Duodenal mucosa (tissue), 2 donors: ENCODE data around the gene DOCK3.
"Not testable (repeated sequence)": the region's sequence is repeated elsewhere in the genome, so short reads cannot be mapped to it uniquely, and the experiment has no call there.

Source experiments
- H3K27ac ChIP-seq: one replicate; pipeline ENCODE4 v1.7.0; 2013; ENCODE audit warnings: low read depth, low read length
- H3K27me3 ChIP-seq, 2 donors: one replicate each; pipeline ENCODE4 v1.7.0; 2013; ENCODE audit warnings: low read length in 2 of 2, control low read depth in 1 of 2; ENCODE audit not compliant: insufficient read depth in 2 of 2, control insufficient read depth in 1 of 2
- H3K36me3 ChIP-seq, 2 donors: one replicate each; pipeline ENCODE4 v1.7.0; 2013; ENCODE audit warnings: low read length in 2 of 2, control low read depth in 1 of 2; ENCODE audit not compliant: insufficient read depth in 2 of 2, control insufficient read depth in 1 of 2
- H3K4me1 ChIP-seq, 2 donors: one replicate each; pipeline ENCODE4 v1.7.0; 2013; ENCODE audit warnings: low read length in 2 of 2, control low read depth in 1 of 2; ENCODE audit not compliant: insufficient read depth in 2 of 2, control insufficient read depth in 1 of 2
- H3K4me3 ChIP-seq, 2 donors: one replicate each; pipeline ENCODE4 v1.7.0; 2013; ENCODE audit warnings: low read length in 2 of 2, low read depth in 1 of 2
- H3K9ac ChIP-seq, 2 donors: one replicate each; pipeline ENCODE4 v1.7.0; 2013; ENCODE audit warnings: low read length in 2 of 2, low read depth in 1 of 2
- H3K9me3 ChIP-seq, 2 donors: one replicate each; pipeline ENCODE4 v1.7.0; 2013; ENCODE audit warnings: low read length in 2 of 2, control low read depth in 1 of 2; ENCODE audit not compliant: control insufficient read depth in 1 of 2

The DOCK3 gene

DNA sequence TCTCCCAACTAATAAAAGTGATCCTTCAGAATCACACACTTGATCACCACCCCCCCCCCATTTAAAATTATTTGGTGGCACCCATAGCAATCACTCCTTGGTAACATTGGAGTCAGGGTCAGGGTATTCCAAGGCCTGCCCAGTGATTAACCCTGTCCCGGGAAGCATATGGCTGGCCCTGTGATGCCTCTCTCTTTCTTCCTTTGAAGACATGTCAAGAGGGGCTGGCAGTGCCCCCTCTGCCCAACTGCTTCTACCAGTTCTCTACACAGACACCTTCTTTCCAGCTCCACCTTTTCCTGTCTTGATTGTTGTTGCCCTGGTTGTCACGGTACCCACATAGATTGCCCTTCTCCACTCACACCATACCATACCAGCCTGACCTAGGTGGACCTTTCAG is 679.4 kb downstream of the DOCK3 start:
- Histone ChIP-seq H3K4me1 (no peaks in the 10 kb centered on the region), H3K4me3 (no peak overlapping the region), H3K27me3 (no peaks in the 10 kb centered on the region), H3K27ac (no peak overlapping the region), H3K36me3 (no peaks in the 10 kb centered on the region), H3K9ac (no peak overlapping the region), H3K9me3 (no peaks in the 10 kb centered on the region)

DNA sequence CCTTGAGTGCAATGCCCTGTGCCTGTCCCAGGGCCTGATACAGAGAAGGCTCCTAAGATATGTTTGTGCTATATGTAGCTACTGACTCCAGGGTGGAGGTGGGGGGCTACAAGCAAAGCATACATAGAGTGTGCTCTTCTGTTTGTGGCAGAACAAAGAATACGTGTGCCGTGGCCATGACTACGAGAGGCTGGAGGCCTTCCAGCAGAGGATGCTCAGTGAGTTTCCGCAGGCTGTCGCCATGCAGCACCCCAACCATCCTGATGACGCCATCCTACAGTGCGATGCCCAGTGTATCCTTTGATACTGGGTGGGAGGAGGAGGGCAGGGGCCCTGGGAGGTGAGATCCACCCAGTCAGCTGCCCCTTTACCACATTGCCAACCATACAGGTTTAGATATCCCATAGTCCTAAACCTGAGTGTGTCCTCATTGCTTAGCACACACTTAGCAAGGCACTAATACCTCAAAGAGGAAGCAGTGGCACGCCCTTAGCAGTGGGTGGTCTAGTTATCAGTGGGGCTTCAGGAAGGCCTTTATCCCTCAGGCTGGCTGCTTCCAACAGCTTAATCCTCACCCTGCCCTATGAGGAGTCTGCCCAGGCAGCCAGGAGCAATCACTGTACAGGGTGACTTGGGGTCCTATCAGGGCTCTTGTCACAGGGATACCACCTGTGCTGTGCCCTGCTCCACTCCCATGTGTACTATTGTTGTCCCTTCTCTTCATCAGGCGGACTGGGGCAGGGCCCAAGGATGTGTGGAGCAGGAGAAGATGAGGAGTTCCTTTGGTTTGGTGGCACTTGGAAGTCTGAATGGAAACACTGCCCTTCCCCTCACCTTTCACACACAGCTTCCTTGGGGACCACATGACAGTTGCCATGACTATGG is 680.2 kb downstream of the DOCK3 start:
- H3K4me3 ChIP-seq = no peak overlapping the region
- no peaks in the 10 kb centered on the region for H3K36me3 ChIP-seq
- H3K27ac ChIP-seq = no peak overlapping the region

DNA sequence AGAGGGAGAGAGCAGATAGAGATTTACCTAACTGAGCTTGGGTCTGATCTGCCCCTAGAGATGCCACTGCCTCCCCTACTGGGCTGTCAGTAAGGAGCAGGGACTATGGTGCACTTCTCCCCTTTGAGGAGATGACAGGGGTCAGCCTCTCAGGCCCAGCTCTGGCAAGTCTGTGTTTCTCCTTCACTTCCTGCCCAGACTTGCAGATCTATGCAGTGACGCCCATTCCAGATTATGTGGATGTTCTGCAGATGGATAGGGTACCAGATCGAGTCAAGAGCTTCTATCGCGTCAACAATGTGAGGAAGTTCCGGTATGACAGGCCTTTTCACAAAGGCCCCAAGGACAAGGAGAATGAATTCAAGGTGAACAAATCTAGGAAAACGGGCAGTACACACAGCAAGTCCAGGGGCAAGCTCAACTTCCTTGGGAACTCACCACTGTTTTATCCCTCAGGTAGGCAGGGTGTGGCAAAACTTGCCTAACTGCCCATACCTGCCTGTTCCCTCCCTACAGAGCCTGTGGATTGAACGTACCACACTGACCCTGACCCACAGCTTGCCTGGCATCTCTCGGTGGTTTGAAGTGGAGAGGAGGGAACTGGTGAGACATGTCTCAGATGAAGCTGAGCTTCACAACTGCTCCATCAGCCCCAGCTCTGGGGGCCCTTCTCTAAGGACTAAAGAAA is 681.3 kb downstream of the DOCK3 start:
- H3K9me3 ChIP-seq = no peaks in the 10 kb centered on the region
- no peak overlapping the region for H3K9ac ChIP-seq
- H3K27ac ChIP-seq = no peak overlapping the region
- no peaks in the 10 kb centered on the region for H3K27me3 ChIP-seq
- H3K4me1 ChIP-seq = no peaks in the 10 kb centered on the region
- no peaks in the 10 kb centered on the region for H3K36me3 ChIP-seq
- H3K4me3 ChIP-seq = no peak overlapping the region

More for the DNA sequence above, 680.2 kb downstream of the DOCK3 start:
- Histone ChIP-seq H3K27me3 (no peaks in the 10 kb centered on the region), H3K9me3 (no peaks in the 10 kb centered on the region), H3K9ac (no peak overlapping the region), H3K4me1 (no peaks in the 10 kb centered on the region)

DNA sequence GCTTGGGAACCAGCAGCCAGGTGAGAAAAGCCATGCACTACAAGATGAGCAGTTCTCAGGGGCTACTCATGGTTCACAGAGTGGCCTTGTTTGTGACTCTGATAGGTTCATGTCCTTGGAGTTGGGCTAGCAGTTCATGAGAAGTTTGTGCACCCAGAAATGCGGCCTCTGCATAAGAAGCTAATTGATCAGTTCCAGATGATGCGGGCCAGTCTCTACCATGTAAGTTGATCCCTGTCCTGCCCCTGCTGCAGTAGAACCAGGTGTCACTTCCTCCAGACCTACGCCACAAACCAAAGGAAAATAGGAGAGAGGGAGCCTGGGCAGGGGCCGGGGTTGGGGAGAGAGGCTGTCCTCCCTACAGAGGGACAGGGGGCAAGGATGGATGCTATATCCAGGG is 683.1 kb downstream of the DOCK3 start:
- Histone ChIP-seq H3K4me1 (no peaks in the 10 kb centered on the region), H3K9ac (no peak overlapping the region), H3K36me3 (no peaks in the 10 kb centered on the region), H3K27ac (no peak overlapping the region), H3K4me3 (no peak overlapping the region), H3K9me3 (no peaks in the 10 kb centered on the region), H3K27me3 (no peaks in the 10 kb centered on the region)

DNA sequence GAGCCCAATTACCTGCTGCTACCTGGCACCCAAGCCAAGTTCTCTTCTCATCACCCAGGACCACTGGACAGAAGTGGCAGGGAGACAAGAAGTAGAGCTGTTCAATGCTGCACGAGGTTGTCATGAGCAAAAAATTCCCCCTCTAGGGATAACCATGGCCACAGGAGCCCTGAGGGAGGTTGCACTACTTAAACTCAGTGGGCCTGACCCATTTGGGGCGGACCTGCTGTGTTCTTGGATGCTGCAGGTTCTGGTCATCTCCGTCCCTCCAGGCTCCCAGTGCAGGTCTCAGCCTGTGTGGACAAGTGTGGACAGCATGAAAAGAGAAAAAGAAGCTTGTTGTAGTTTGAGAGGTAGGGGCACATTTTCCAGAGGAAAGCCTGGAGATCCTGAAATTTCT is 684.3 kb downstream of the DOCK3 start:
- H3K4me1 ChIP-seq = no peaks in the 10 kb centered on the region
- H3K4me3 ChIP-seq = no peak overlapping the region
- H3K9ac ChIP-seq = no peak overlapping the region
- no peaks in the 10 kb centered on the region for H3K9me3 ChIP-seq
- H3K36me3 ChIP-seq = no peaks in the 10 kb centered on the region
- no peak overlapping the region for H3K27ac ChIP-seq
- H3K27me3 ChIP-seq = no peaks in the 10 kb centered on the region

DNA sequence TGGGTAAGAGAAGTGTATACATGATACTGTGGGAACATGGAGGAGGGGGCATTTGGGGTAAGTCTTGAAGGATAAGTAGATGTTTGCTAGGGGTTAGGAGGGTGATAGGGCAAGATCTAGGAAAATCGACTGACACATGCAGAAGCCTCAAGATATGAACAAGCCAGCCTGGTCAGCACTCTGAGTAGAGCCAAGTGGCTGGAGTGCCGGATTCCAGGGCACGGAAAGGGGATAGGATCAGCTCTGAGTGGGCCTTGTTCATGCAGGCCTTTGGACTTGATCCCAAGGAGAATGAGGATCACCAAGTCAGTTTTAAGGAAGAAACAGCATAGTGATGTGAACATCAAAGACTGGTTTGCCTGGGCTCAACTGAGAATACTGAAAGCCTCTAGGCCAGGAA is 686.1 kb downstream of the DOCK3 start:
- H3K36me3 ChIP-seq = no peaks in the 10 kb centered on the region

DNA sequence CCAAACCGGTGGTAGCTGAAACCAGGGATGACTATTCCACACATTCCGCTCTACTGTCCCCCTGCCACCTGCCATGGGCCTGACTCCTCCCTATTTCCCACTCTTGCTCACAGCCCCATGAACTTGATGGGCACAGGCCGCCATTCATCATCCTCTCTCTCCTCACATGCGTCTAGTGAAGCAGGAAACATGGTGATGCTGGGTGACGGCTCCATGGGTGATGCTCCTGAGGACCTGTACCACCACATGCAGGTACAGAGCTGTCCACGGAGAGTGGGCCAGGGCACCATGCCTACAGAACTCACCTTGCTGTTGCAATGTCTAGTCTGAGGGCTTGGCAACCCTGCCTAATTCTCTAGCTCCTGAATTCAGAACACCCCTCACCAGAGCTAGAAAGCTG is 687.0 kb downstream of the DOCK3 start:
- Histone ChIP-seq H3K36me3 (no peaks in the 10 kb centered on the region), H3K27ac (no peak overlapping the region), H3K9me3 (no peaks in the 10 kb centered on the region), H3K9ac (no peak overlapping the region), H3K4me3 (no peak overlapping the region), H3K27me3 (no peaks in the 10 kb centered on the region), H3K4me1 (no peaks in the 10 kb centered on the region)

More for the DNA sequence above, 686.1 kb downstream of the DOCK3 start:
- no peak overlapping the region for H3K4me3 ChIP-seq
- no peaks in the 10 kb centered on the region for H3K9me3 ChIP-seq
- H3K27ac ChIP-seq = no peak overlapping the region
- H3K4me1 ChIP-seq = no peaks in the 10 kb centered on the region
- H3K27me3 ChIP-seq = no peaks in the 10 kb centered on the region
- no peak overlapping the region for H3K9ac ChIP-seq

DNA sequence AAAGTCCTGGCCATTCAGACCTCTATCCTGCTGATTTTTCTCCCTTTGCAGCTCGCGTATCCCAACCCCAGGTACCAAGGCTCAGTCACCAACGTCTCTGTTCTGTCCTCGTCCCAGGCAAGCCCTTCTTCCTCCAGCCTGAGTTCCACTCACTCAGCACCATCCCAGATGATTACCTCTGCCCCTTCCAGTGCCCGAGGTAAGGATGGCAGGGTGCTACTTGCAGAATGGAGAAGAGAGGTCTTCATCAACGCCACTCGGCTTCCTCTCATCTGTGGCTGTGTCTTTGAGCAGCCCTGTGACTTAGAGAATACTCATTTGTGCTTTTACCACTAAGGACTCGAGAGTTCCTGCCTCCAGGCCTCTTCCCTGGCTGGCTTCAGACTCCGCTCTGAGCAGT is 687.7 kb downstream of the DOCK3 start:
- Histone ChIP-seq H3K27ac (no peak overlapping the region), H3K4me1 (no peaks in the 10 kb centered on the region), H3K4me3 (no peak overlapping the region), H3K36me3 (no peaks in the 10 kb centered on the region), H3K9ac (no peak overlapping the region), H3K9me3 (no peaks in the 10 kb centered on the region), H3K27me3 (no peaks in the 10 kb centered on the region)

DNA sequence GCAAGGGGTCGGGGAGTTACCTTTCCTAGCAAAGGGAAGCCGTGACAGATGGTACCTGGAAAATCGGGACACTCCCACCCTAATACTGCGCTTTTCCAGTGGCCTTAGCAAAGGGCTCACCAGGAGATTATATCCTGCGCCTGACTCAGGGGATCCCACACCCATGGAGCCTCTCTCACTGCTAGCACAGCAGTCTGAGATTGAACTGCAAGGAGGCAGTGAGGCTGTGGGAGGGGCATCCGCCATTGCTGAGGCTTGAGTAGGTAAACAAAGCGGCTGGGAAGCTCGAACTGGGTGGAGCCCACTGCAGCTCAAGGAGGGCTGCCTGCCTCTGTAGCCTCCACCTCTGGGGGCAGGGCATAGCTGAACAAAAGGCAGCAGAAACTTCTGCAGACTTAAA is 693.5 kb downstream of the DOCK3 start:
- H3K36me3 ChIP-seq, H3K9me3 ChIP-seq, H3K4me1 ChIP-seq, H3K4me3 ChIP-seq, H3K27me3 ChIP-seq, H3K9ac ChIP-seq, H3K27ac ChIP-seq: not testable (repeated sequence)

DNA sequence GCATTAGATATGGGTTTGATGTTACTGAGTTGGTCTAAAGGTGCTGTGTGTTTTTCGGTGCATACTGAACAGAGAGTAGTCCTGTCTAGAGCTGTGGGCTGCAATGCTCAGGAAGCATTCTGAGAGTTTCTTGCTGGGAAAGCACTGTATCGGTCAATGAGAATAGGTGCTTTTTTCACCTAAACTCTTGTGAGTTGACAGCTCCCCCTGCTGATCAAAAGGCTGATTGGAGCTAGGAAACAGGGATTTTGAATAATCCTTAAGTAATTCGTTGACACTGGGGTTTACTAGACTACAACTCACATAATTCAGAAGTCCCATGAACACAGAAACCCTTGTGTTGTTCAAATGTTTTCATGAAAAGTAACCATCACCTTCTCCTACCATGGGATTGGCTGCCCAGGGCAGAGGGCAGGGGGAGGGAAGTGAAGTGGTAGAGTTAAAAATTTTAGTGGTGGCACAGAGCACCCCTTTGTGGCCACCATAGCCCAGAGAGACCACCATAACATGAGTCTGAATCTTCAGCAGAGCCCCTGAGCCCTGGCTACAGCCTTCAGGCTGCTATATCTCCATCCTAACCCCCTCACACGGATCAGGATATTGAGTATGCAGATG is 697.3 kb downstream of the DOCK3 start:
- no peaks in the 10 kb centered on the region for H3K36me3 ChIP-seq
- no peak overlapping the region for H3K4me3 ChIP-seq
- H3K27me3 ChIP-seq = peaks cover 0 to 17% of the 10 kb centered on the region in 2 donors
- no peaks in the 10 kb centered on the region for H3K4me1 ChIP-seq
- H3K9ac ChIP-seq = no peak overlapping the region
- H3K9me3 ChIP-seq = no peaks in the 10 kb centered on the region
- no peak overlapping the region for H3K27ac ChIP-seq
